Cerebellar cortex (tissue), 1 donor: Measurements from ENCODE around the gene ARHGEF10L.

ENCODE experiments used
- DNase-seq: peaks from one replicate; pipeline ENCODE4 v3.0.0-alpha.2; 2015; ENCODE audit warnings: low spot score

The ARHGEF10L gene

DNA sequence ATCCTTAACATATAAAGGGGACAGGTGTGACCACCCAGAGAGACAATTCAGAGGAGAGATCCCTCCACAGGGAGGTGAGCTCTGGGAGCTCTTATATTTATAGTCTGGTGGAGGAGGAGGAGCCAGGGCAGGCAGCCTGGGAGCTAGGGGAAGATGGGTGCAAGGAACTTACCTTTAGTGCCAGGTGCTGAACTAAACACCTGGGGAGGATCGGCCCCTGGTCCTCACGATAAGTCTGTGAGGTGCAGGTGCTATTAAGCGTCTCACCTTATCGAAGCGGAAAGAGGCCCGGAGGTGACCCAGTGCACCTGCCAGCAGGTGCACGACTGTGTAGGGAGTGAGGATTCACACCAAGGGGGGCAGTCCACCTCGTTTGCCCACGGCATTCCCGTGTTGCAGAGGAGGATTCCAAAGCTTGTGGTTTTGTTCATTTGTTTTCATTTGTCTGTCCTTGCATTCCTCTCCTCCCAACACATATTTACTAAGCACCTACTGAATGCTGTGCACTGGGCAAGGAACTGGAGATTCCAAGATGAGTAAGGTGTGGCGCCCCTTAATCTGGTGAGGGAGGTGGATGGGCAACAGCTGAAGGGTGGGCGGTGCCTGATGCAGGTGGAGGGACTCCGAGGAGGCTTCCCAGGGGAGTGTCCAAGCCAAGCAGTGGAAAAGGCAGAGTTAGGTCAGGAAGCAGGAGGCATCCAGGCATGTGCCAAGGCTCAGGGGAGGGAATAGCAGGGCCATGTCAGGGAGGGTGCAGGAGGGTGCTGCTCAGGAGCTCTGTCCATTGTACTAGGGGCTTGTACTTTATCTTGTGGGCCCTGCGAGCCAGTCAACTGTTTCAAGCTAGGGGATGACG is 11.5 kb downstream of the ARHGEF10L start:
- DNase-seq = no peak

DNA sequence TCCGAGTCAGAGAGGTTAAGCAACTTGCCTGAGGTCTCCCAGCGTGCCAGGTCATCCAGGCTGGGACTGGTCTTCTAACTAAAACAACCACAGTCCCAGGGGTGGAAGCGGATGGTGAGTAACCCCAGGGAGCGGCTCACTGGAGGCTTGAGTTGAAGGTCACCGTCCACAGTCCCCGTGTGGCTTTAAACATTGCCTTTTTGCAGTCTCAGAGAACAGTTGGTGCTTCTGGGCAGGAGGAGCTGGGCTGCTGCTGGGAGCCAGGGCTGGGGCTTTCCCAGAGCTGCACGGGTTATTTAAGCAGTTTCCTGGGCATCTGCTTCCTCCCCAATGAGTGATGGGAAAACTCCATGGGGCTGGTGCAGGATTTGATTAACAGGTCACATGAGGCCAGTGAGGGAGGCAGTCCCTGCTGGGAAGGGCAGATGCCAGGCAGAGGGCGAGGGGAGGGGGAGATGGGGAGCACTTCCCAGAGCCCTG is 12.3 kb downstream of the ARHGEF10L start:
- DNase-seq = peak; percentile 93

DNA sequence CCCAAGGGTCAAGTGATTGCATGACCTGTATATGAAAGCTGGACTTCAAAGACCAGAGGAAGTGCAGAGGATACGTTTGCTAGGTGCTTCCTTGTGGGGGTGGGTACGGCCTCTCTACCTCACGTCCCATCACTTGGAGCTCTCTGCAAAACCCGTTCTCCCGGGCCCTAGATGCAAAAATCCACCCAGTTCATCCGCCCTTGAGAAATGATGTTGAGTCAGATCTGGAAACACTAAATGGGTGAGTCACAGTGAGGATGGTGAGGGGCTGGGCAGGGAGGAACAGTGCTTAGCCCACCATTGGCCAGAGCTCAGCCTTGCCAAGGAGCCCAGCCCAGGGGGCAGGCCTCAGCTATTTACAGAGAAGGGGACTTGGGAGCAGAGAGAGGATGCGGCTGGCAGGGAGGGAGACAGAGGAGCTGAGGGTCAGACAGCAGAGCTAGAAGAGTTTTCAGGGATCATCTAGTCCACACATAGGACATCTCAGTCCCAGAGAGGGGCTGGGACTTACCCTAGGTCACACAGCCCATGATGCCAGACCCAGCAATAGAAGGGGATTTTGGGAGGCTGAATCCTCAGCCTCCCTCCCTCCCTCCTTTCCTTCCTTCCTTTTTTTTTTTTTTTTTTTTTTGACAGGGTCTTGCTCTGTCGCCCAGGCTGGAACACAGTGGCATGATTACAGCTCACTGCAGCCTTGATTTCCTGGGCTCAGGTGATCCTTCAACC is 14.6 kb downstream of the ARHGEF10L start:
- DNase-seq = no peak

DNA sequence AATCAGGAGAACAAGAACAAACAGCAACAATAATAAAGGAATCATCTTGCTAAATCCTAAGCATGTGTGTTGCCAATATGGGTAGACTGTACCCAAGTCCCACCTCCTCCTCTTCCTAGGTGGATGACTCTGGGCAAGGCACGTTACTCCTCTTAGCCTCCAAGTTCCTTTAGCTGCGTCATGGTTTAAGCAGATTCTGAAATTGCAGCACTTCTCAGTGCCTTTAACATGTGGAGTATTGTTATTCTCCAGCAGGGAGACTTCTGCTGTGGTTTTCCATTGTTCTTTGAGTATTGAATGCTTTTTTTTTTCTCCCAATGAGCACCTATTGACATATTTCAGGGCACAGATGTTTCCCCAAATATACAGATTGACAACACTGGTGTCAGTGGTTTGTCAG is 15.5 kb downstream of the ARHGEF10L start:
- DNase-seq = no peak

DNA sequence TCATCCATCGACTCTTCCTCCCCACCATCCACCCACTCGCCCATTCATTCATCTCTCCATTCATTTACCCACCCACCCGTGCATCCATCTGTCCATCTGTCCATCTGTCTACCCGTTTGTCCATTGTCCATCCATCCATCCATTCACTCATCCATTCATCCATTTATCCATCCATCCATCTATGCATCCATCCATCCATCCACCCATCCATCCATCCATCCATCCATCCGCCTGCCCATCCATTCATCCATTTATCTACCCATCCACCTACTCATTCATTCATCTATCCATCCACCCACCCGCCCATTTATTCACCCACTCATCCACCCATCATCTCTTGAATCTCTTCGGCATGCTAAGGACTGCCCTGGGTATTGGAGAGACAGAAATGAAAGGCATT is 18.5 kb downstream of the ARHGEF10L start:
- DNase-seq = no peak

DNA sequence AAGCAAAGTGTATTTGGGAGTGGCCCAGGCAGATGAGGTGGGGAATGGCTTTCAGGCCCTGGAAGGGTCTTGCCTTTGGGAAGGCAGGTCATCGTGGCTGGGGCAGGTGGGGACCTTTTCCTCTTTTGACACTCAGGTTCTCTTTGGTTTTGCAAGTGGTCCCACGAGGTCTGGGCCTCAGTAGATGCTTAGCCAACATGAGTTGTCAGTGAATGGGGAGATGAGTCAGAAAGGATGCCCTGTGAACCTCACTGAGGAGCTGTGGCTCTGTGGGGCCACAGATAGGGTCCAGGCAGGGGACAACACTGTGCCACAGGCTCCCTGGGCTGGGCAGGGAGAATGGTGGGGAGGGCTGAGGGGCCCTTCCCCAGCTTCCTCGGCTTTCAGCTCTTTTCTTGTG is 19.0 kb downstream of the ARHGEF10L start:
- no peak for DNase-seq

DNA sequence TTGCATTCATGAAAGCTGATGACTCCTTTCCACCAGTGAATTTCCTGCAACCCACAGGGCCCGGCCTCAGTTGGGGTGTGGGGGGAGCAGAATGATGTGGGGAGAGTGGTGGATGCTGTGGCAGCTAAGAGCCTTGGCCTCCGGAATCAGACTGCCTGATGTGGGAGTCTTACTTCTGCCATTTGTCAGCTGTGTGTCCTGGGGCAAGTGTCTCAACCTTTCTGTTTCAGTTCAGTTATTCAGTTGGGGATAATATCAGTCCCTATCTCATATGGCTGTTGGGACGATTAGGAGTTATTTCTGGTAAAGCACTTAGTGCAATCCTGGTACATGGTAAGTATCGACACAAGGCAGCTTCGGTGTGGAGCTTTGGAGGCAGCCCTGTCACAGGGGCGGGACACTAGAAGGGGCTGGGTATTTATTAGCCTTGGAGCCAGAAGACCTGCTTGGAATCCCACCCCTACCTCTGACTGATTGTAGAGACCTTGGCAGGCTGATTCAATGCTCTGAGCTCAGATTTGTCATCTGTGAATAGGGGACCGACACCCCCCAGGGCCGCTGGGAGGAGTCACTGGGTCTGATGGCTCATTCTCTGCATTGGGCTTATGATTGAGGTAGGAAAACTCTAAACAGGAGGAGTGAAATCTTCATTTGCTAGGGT is 19.6 kb downstream of the ARHGEF10L start:
- DNase-seq = no peak

DNA sequence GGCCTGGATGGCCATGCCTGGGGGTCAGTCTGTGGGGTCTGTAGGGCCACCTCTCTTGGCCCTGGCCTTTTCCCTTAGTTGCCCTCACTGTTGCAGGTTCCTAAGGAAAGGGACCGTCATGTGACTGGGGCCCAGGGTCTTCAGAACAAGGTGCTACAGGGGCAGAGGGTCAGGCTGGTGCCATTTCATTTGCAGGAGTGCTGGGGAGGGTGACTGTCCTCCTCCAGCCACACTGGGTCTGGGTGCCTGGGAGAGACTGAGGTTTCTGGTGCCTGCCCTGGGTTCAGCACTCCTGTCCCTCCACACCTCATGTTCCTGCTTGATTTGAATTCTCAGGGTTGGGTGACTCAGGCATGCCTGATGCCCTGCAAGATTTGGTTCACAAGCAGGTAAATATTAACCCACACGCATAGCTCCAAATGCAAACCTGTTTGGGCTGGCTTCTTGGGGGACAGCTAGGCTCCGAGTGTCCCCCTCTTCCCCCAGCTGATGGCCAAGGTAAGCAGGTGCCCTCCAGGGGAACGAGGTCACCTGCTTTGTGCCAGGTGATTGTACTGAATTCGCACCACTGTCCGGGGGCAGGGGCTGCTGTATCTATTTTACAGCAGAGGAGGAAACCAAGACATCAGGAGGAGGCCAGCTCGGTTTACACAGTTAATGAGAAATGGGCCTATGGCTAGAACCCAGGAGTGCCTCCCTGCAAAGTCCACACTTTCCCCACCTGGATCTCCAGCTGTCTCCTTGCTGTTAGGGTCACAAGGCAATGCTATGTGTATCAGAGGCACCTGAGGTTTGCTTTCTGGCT is 20.3 kb downstream of the ARHGEF10L start:
- DNase-seq = no peak

DNA sequence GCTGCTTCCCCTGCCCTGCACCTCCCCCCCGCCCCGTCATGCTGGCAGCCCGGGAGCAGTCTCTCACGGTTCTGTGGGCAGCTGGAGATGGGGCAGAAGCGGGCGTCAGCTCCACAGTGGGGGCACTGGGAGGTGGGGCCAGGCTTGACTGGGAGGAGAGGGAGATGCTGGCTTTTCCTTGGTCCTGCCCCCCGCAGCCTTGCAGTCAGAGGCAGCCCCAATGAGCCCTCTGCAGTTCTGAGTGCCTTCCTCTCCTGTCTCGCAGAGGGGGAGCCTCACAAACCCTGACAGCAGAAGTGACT is 21.7 kb downstream of the ARHGEF10L start:
- no peak for DNase-seq

DNA sequence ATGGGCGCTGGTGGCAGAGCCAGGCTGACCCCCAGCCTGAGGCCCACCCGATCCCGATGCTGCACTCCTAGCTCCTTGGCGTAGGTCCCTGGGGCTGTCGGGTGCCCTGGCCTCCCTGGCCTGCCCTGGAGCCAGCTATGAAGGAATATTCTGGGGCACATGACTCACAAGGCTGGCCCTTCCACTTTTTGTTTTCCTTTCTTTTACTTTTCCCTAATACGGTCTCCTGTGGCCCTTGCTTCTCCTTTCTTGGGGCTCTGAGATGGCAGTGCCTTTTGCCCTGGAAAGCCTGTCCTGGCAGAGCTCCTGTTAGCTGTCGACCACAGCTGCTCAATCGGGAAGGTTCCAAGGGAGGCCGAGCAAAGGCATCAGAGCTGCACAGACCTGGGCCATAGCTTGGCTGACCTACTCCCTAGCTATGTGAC is 22.1 kb downstream of the ARHGEF10L start:
- DNase-seq = peak; percentile 73

DNA sequence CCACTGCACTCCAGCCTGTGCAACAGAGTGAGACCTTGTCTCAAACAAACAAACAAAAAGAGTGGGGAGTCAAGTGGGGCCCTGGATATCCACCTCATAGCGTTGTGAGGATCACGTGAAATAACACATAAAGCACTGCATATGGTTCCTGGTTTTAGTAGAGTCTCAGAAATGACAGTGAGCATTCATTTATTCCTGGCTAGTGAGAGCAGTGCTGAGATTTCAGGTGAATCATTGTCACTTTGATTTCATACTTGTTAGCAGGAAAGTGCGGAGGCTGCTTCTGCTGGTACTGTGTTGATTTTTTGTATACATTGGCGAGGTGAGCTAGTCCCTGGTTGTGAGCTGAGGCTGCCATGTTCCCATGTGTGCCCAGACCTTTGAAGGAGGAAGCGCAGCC is 22.9 kb downstream of the ARHGEF10L start:
- no peak for DNase-seq

DNA sequence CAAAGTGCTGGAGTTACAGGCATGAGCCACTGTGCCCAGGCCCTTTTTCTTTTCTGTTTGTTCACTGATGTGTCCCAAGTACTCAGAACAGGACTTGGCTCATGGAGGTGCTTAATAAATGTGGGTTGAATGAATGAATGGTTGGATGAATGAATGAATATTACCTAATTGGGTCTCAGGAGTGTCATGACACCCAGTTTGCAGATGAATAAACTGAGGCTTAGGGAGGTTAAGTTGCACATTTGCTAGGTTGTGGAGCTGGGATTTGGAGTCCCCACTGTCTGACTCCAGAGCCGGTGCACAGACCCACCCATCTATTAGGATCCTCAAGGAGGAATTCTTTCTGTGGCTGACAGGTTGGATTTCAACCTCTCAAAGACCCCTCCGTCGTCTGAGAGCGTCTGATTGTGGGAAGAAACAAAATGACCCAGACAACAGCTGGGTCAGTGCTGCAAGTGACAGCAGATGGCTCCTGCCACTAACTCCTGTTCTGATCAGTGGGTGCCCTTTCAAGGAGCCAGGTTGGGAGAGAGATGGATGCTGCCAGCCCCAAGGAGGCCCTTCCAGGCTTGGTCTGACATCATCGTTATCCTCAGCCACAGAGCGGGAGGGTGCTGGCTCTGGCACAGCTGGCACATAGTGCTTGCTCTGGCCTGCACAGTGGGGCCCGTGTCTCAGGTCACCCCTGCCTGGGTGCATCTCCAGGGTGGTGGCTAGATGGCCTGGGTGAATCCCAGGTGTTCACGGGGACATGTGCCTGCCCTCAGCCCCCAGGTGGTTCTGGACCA is 24.2 kb downstream of the ARHGEF10L start:
- peak; percentile 58 for DNase-seq

DNA sequence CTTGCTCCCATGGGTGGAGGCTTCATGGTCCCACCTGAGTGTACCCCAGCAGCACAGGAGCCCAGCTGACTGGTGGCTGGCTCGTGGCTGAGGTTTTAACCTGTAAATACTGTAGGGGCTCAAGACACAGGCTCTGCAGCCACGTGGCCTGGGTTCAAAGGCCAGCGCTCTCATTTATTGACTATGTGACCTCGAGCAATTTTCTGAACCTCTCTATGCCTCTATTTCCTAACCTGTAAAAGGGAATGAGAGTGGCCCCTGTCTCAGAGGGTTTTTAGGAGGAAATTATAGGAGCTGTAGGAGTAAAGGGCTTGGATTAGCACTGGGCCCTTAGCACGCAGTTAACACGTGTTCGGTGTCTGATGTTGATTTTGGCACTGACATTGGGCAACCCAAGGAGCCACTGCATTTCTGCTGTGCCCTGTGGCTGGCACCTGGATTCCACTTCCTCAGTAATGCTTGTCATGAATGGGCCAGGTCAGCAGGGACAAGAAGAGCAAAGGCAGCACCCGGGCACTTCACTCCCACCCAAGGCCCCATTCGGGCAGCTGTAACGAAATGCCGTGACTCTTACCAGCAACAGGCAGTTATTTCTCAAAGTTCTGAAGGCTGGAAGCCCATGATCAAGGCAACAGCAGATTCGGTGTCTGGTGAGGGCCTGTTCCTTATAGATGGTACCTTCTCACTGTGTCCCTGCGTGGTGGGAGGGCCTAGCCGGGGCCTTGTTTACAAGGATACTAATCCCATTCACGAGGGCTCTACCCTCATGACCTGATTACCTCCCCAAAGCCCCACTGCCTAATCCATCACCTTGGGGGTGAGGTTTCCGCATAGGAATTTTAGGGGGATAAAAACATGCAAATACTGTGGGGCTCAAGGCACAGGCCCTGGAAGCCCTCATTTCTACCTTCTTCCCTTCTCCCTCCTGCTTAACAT is 25.2 kb downstream of the ARHGEF10L start:
- DNase-seq = no peak

DNA sequence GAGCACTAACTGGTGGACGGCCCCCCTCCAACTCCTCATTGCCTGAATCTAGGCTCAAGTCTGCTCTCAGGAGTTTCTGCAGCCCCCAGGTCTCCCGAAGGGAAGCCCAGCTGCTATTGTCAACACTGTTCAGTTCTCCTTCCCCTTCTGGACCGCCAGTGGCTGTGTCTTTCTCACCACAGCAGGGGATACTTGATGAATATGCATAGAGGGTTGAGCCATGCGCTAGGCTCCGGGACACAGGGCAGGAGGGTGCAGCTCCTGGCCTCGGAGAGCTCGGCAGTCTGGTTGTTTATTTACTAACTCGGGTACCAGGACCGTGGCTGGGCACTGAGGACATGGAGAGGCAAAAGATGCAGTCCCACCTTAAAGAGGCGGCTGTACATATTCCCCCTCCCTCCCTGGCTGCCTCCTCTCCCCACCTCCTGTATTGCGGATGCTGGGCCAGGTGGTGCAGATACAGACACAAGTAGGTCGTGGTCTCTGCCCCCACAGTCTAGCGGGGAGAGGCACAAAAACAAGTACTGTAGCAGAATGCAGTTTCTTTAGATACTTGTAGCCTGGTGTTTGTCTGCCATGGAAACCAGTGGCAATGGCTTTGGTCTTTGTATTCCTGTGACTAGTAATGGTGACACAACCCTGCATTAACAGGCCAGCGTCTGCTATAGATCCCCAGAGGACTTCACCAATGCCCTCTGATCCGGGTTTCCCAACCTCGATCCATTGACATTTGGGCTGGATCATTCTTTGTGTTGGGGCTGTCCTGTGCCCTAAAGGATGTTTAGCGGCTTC is 26.2 kb downstream of the ARHGEF10L start:
- DNase-seq = peak; percentile 71

DNA sequence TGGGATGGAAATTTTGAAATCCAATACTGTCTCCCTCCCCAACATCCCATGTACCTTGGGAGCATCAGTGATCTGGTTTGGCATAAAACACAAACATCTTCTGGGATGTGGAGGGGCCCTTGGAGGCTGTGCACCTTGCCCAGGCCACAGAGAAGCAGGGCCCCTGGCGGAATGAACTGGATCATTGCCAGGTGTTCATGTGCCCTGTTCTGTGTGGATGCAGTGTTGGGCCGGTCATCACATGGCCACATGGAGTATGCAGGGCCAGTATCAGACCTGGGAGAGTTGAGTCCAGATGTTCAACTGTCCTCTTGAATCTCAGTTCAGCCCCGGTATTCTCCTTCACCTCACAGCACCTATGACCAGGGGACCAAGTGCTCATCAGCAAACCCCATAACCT is 26.9 kb downstream of the ARHGEF10L start:
- no peak for DNase-seq

DNA sequence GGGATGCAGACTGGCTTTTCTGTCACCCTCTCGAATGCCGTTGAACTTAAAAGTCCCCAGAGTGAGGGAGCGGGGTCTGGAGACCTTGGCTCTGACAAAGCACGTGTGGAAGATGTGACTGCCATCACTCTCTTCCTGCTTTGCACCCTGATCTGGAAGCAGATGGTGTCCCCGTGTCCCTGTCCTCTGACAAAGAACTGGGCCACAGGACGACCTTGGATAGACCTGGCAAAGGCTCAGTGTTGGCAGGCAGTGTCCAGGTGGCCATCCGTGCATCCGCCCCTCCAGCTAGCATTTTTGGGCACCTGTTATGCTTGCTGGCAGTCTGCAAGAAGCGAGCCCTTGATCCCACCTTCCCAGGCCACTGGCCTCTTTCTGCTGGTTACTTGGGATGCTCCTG is 27.4 kb downstream of the ARHGEF10L start:
- DNase-seq = peak; percentile 90

DNA sequence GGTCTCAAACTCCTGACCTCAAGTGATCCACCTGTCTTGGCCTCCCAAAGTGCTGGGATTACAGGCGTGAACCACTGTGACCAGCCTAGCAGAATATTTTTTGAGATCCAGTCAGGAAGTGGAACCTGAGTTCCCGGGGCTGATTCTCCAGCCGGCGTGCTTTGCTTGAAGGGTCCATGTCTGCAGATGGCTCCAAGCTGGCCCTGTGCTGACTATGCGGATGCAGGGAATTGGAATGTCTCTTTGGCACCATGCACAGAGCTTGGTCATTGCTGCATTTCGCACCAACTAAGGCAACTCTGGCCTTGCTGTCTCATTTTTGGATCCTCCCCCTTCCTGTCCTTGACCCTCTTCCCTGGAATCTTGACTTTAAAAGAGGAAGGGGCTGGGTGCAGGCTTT is 28.1 kb downstream of the ARHGEF10L start:
- no peak for DNase-seq

DNA sequence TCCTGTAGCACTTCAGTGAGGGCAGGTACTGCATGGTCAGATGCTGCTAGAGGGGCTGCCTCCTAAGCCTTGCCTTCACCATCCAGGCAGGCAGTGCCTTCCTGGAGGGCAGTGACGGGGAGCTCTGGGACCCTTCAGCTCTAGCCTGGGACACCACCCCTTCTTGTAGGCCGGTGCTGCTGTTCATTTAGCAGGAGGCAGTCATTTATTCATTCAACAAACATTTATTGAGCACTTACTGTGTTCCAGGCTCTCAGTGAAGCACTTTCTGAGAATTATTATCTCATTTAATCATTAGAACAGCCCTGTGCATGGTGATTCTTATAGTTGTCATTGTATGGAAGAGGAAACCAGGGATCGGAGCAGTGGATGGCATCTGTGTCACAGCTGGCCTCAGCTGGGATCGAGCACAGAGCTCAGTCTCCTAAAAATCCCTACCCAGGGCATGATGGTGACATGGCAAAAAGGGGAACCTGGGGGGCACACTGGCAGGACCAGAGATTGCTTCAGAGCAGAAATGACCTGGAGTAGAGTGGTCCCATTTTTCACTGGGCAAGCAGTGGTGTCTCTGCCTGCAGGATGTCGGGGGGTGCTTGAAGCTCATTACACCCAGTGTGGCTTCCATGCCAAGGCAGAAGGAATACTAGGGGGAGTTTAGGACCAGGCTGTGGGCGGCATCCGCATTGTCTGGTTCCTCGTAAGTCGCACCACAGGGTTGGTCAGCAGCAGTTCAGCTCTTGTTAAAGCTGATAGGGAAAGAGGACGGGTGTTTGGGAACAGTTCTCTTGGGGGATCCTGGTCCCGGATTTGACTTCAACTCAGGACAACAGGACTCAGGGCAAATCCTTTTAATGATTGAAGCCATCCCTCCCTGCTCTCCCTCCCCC is 28.8 kb downstream of the ARHGEF10L start:
- no peak for DNase-seq
